Measurements from ENCODE around the gene RAD51D. TPM values are rescaled to one million over a fixed set of nuclear protein-coding genes. Genes with fewer than 3 reads are reported as not detected.
A peak's percentile ranks its signal among the peaks of the same experiment; 100 is the strongest.
"Not testable (repeated sequence)": the region's sequence is repeated elsewhere in the genome, so short reads cannot be mapped to it uniquely, and the experiment has no call there.

Gene RAD51D
- polyA plus RNA-seq, 4 donors = 9.8 to 14.5 (median 12.9) TPM

DNA sequence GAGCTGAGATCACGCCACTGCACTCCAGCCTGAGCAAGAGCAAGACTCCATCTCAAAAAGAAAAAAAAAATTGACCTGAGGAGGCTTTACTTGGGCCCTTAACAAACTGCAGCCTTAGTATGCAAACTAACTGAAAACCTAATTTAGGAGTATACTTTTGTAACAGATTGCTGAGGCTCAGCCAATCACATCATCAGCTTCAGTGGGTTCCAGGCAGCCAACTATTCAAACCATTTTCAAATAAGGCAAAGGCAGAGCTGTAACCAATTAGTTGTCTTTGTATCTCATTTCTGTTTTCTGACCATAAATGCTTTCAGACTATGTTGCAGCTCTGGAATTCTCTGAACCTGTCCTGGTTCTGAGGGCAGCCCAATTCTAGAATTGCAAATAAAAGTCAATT is 23.9 kb downstream of the RAD51D start:
- no peak for DNase-seq (ENCODE audit: low read depth in 4 of 4, low spot score in 2 of 4)

DNA sequence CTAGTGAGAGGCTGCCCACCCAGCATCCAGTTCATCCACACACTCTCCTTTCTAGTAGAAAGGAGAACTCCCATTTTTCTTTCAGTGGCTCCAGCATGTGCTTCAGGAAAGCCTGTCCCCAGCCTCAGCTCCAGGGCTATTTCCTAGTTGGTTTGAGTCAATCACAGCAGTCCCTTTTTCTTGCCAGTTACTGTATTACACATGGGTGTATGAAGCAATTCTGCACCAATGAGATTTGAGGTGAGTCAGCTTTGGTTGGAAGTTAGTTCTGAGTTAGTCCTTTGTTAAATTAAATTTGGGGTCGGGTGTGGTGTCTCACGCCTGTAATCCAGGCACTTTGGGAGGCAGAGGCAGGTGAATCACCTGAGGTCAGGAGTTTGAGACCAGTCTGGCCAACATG is 24.8 kb downstream of the RAD51D start:
- no peak for DNase-seq (ENCODE audit: low read depth in 4 of 4, low spot score in 2 of 4)

GRCh38 chr17:35090707-35091106 is 29.0 kb downstream of the RAD51D start:
- DNase-seq (ENCODE audit: low read depth in 4 of 4, low spot score in 2 of 4) = not testable (repeated sequence)

DNA sequence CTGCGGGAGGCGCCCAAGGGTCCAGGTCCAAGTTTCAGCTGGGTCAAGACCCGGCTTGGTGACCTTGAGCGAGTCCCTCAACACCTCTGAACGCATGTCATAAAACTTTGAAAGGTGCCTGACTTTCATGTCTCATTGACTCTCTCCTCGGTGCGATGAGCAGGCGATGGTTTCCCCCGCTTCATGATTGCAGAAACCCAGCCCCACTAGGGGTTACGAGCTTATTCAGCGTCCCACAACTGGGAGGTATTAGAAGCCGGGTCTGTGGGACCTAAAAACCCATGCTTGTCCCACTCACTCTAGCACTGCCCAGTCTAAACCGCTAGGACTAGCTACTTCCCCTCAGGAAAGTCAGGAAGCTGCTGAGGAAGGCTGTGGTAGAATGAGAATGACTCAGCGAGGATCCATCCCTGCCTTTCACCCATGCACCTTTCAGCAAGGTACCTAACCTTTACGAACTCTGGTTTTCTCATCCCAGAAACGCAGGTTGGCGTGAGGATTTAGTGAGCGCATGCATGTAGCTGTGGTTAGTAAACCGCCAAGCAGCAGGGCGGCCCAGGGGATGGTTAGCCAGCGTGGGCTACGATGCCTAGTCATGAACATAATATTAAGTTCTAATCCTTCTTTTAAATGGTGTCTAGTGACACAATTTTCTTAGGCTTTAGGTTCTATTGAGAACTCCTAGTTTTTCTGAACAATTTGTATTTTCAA is 29.9 kb downstream of the RAD51D start:
- no peak for DNase-seq (ENCODE audit: low read depth in 4 of 4, low spot score in 2 of 4)

DNA sequence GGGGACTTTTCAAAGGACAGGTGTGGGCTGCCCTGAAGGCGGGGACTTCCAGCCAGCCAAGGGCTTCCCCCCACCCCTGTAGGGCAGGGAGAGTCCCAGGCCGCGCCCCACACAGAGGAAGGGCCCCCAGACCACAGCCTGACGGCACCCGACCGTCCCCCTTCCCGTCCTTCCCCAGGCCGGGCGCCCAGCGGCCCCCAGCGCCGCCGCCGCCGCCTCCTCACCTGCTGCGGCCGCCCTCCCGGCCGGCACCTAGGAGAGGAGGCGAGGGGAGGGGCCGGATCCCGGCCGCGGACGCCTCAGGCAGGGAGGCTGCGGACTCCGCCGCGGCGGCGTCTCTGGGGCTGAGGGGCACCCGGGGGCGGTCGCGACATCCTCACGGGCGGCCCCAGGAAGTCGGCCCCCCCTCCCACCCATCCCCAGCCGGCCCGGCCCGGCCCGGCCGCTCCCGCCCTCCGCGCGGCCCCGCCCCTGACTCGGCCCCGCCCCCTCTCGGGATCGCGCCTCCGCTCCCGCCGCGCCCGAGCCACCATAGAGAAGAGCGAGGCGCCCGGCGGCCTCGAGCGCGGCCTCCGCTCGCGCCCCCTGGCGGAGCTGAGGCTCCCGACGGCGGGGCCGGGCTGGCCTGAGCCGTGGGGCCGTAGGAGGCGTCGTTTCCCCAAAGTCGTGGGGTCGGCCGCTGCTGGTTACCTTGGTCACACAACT is 30.6 kb downstream of the RAD51D start:
- peak; percentile 15 to 79 (median 65) for DNase-seq (ENCODE audit: low read depth in 4 of 4, low spot score in 2 of 4)

DNA sequence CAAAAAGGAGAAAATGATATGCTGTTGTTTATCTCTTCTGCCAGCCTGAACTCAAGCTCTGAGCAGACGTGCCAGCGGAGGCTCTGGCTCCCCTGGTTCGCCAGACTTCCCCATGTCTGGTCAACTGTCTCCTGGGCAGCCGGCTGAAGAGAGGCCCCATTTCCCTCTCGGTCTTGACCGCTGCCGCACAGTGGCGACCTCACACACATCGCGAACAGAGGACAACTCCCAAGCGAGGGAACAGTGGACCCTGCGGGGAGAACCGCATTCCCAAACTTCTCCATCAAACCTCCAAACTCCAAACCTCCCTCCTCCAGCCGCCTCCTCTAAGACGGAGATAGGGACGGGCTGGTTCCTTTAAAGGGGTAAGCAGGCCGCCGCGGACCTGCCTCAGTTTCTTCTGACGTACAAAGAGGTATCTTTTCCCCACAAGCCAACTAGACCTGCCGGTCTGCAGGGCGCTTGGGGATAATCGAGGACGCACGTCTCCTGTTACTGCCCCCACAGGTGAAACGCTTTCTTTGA is 31.2 kb downstream of the RAD51D start:
- peak in 3 of 4 donors; percentile 31 to 34 (median 32) for DNase-seq (ENCODE audit: low read depth in 4 of 4, low spot score in 2 of 4)

DNA sequence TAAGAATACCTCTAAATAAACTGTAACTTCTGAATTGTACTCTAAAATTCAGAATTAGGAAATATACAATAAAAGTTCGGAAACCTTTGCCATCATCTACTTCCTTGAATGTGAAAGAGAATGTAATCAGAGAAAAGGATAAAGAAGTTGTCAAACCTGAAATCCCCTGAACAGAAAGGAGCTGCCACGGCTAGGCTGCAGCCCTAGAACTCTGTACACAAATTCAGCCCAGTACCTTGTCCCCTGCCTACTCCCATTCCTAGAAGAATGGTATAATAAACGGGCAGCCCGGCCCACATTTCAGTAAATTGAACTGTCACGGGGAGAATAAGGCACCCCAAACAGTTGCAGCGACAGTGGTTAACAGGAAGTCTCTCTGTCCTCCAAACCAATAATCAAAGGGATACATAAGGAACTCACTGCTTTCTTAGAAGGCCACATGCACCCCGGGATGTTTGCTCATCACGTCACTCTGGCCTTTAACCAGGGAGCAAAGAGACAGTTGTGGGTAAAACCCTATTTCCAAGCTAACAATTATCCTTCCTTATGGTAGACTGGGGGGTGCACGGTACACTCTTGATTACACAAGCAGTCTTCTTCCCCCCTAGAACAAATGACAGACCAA is 31.8 kb downstream of the RAD51D start:
- DNase-seq (ENCODE audit: low read depth in 4 of 4, low spot score in 2 of 4) = peak in 1 of 4 donors; percentile 15

- DNase-seq (ENCODE audit: low read depth in 4 of 4, low spot score in 2 of 4) = no peak
Observed at GRCh38 chr17:35086931-35087573, 32.6 kb downstream of the RAD51D start.

GRCh38 chr17:35086164-35086563 is 33.5 kb downstream of the RAD51D start:
- no peak for DNase-seq (ENCODE audit: low read depth in 4 of 4, low spot score in 2 of 4)

- no peak for DNase-seq (ENCODE audit: low read depth in 4 of 4, low spot score in 2 of 4)
Observed at GRCh38 chr17:35084987-35085386, 34.7 kb downstream of the RAD51D start.

DNA sequence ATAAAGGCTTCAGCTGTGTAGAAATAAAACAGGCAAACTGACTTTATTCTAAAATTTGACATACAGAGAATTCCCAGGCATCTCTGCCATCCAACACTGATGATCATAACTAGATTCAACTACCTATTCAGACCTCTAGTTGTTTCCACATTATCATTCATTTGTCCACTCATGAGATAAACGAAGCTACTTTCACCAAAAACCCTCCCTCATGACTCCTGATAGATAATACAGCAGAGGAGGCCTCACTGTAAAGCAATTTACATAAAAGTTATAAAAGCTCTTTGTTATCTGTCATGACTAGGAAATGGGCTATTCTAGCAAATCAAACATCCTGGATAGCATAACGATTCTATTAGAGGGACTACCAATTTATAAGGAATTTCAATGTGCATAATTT is 36.6 kb downstream of the RAD51D start:
- no peak for DNase-seq (ENCODE audit: low read depth in 4 of 4, low spot score in 2 of 4)

- DNase-seq (ENCODE audit: low read depth in 4 of 4, low spot score in 2 of 4) = no peak
Observed at GRCh38 chr17:35082073-35082657, 37.5 kb downstream of the RAD51D start.

DNA sequence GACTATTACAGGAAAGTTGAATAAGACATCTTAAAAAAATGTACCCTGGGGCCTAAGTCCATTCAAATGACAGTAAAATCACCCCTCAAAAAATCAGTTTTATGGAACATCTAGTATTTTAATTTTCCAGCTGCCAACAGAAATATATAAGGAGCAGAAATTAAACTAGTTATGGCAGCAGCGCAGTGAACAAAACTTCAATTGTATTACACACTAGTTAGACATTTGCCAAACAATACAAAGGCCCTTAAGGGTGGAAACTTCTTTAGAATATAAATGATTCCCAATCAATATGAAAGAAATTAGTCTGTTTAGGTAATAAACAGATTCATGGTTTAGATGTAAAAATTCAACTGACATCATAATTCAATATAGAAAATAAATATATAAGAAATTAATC is 38.0 kb downstream of the RAD51D start:
- DNase-seq (ENCODE audit: low read depth in 4 of 4, low spot score in 2 of 4) = no peak

GRCh38 chr17:35080536-35080935 is 39.1 kb downstream of the RAD51D start:
- DNase-seq (ENCODE audit: low read depth in 4 of 4, low spot score in 2 of 4) = no peak

DNA sequence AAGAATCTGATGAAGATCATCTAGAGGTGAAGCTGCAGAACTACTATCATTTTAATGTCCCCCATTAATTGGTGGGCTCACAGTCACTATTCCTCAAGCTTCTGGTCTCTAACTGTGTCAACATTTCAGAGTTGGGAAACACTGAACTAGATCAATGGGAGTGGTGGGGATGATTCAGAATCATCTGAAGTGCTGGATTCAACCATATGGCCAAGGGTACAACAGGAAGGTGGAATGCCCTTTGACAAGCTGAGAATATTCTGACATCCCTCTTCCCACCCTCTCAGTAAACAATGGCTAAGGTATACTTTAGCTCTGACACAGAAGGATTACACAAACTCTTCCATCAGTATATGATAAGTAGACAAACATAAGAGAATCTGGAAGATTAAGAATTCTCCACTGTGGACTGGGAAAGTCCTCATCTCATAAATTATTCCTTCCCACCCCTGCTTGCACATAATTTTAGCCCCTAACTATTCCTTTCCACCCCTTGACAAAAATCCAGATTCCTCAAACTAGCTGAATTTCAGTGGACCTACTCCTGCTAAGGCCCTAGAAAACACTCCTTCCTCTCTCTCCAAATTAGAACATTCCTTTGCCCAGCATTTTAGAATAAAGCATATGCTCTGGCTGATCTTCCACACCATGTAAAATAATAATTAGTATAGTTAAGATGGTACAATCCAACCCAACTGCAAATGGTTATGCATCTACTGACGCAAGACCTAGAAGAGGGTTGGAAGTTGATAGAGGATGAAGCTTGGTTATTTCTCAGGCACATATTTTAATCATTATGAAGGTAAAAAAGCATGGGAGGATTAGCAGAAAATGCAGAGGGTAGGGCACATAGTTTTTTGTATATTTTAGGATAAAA is 39.9 kb downstream of the RAD51D start:
- DNase-seq (ENCODE audit: low read depth in 4 of 4, low spot score in 2 of 4) = no peak

- DNase-seq (ENCODE audit: low read depth in 4 of 4, low spot score in 2 of 4) = no peak
Observed at GRCh38 chr17:35076874-35077273, 42.8 kb downstream of the RAD51D start.

DNA sequence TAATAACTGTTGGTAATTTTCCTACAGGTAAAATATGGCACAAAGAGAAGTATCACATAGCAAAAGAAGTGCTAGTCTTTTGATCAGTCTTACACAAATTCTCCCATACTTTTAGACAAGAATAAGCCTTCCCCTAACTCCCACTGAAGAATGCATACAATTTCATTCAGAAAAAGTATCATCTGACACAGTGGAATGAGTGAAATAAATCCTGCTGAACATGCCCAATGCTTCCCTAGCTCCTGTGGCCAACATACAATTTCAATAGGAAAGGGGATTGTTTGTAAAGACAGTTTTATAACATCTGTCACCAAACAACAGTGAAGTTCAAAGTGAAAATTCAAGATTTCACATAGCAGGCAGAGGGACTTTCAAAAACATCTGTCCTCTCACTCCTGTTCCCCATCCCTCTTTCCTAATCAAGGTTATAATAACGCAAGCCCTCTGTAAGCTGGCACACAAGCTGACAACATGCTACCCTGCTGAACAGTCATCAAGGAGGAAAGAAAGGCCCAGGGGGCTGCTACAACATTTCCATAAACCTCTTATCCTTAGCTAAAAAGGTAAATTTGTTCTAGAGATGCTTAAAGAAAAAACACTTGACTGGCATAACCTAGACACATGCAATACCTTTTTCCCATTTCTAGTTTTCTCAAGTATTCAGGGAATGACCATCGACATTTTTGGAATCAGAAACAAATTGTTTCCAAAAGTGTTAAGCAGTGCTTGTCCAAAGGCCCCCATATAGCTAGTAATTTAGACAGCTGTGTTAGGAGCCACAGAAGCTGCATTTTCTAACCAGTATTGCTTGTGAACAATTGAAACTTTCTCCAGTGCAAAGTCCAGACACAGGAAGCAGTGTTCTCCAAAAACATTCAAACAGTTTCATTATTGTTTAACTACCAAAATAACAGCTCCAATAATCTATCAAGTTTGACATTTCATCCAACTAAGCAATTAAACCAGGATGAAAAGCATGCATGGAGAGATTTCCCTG is 44.7 kb downstream of the RAD51D start:
- no peak for DNase-seq (ENCODE audit: low read depth in 4 of 4, low spot score in 2 of 4)

- DNase-seq (ENCODE audit: low read depth in 4 of 4, low spot score in 2 of 4) = no peak
Observed at GRCh38 chr17:35073991-35074627, 45.6 kb downstream of the RAD51D start.
